NT2/D1 (cell line): ENCODE data around the gene UIMC1.

Experiments used
- SUZ12 ChIP-seq: IDR thresholded peaks from 2 replicates; pipeline ENCODE4 v1.6.1; 2011; ENCODE audit not compliant: insufficient read length, insufficient read depth; ENCODE audit errors: extremely low read depth
- YY1 ChIP-seq: IDR thresholded peaks from 2 replicates; pipeline ENCODE4 v1.6.1; 2011; ENCODE audit not compliant: insufficient read length, insufficient read depth
- ZNF274 ChIP-seq: IDR thresholded peaks from 2 replicates; pipeline ENCODE4 v1.6.1; 2011; ENCODE audit warnings: mild to moderate bottlenecking, low read depth, low read length

DNA sequence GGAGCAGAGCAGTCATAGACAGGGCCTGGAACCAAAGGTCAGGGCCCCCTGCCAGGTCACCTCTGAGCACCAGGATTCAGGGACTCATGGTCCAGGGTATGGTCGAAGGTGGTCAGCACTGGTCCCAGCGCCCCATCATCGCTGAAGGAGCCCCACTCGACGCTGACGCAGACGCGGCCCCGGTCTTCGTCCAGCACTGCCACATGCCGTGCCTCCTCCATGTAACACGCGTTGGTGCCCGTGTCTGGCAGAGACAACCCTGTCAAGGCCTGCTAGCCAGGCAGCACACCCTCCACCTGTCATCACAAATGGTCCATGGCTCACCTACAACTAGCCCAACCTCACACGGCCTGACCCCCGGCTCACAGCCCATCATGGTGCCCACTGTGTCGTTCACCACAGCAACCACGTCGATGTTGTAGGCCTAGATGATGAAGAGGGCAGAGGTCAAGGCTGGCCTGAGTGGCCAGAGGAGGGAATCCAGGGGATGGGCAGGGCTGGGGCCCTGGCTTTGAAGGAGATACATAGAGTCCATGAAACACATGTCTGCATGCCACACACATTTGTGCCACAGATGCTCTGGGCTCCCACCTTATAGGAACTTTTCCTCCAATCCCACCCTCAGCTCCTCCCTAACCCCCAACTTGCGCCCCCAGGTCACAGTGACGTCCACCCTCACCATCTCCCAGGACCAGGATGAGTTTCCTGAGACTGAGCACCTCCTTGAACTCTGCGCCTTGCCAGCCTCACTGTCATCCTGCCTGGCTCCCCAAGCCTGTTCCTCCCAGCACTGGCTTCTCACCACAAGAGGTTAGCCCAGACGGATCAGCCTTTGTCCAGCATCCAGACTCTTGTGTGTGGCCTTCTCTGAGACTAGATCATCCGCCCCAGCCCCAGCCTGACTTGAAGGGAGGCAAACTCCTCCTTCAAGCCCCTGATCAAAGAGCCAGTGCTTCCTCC is 117.0 kb downstream of the UIMC1 start:
- no peak for TF ChIP-seq ZNF274
- TF ChIP-seq YY1, result no peak
- no peak for TF ChIP-seq SUZ12
